AG04450 (cell line): ENCODE data around the gene CCDC57. TPM values are rescaled to one million over a fixed set of nuclear protein-coding genes. Genes with fewer than 3 reads are reported as not detected.
A peak's percentile ranks its signal among the peaks of the same experiment; 100 is the strongest.

ENCODE experiments used
- CTCF ChIA-PET: fragments of 300-600, 350-600 bp; formaldehyde crosslinking; extraction: SDS; loops from one replicate; lab custom pipeline; 2022; ENCODE audit warnings: antibody characterized with exemption, inconsistent platforms; lab: Charles Lee
- POLR2A ChIA-PET: fragments of 350-600 bp; formaldehyde crosslinking; extraction: SDS; loops from one replicate; lab custom pipeline; 2021; ENCODE audit warnings: antibody characterized with exemption, inconsistent platforms; lab: Yijun Ruan, JAX
- DNase-seq: peaks from one replicate; pipeline ENCODE4 v3.0.0-alpha.2; 2011; ENCODE audit warnings: low read depth, low spot score
- H3K27ac ChIP-seq: one replicate; pipeline ENCODE4 v1.5.1; 2012; ENCODE audit warnings: low read depth, low read length, control low read depth
- H3K27me3 ChIP-seq: one replicate; pipeline ENCODE4 v1.6.0; 2012; ENCODE audit warnings: low read length; ENCODE audit not compliant: control insufficient read depth, insufficient read depth
- H3K4me3 ChIP-seq: 2 replicates; pipeline ENCODE4 v1.5.1; 2011; ENCODE audit warnings: mild to moderate bottlenecking, low read depth, low read length, control low read depth
- H3K9me3 ChIP-seq: 2 replicates; pipeline ENCODE4 v1.5.1; 2012; ENCODE audit warnings: low read length; ENCODE audit not compliant: control insufficient read depth, insufficient read depth
- polyA plus RNA-seq: library from polyadenylated mRNA; depleted of rRNA; stranded (reverse); fragments of >200 nt; gene quantifications from 2 replicates; pipeline ENCODE4 v1.2.3, GENCODE V29; 2011
- TF ChIP-seq, protein P1 (sequence below): IDR thresholded peaks from 2 replicates; pipeline ENCODE4 v1.5.1; 2011; ENCODE audit warnings: low read depth, low read length, control low read depth, inconsistent platforms

The CCDC57 gene
- polyA plus RNA-seq, 1 experiment = 11.1 TPM

DNA sequence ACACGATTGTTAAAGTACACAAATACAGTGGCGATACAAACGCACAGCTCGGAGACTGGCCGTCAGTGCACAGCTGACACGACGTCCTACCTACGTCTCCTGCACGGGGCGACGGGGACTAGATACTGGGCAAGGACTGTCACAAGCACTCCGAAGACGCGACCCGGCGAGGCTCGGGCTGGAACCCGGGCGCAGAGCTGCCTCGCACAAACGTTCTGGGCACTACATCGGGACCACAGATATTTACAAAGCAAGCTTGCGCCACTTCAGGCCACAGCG, 30.0 kb upstream of the CCDC57 start:
- Histone ChIP-seq H3K4me3 (no peak overlapping the region), H3K9me3 (peaks cover 3% of the 10 kb centered on the region; the same call in 1 of the 2 replicates), H3K27ac (peak overlapping the region; percentile 70), H3K27me3 (no peaks in the 10 kb centered on the region)
- DNase-seq = no peak
- TF ChIP-seq, protein P1, sequence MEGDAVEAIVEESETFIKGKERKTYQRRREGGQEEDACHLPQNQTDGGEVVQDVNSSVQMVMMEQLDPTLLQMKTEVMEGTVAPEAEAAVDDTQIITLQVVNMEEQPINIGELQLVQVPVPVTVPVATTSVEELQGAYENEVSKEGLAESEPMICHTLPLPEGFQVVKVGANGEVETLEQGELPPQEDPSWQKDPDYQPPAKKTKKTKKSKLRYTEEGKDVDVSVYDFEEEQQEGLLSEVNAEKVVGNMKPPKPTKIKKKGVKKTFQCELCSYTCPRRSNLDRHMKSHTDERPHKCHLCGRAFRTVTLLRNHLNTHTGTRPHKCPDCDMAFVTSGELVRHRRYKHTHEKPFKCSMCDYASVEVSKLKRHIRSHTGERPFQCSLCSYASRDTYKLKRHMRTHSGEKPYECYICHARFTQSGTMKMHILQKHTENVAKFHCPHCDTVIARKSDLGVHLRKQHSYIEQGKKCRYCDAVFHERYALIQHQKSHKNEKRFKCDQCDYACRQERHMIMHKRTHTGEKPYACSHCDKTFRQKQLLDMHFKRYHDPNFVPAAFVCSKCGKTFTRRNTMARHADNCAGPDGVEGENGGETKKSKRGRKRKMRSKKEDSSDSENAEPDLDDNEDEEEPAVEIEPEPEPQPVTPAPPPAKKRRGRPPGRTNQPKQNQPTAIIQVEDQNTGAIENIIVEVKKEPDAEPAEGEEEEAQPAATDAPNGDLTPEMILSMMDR = no peak
- ChIA-PET POLR2A (interaction anchor here (0.9 to 1.1 kb wide), 3 partner anchors 11 to 37 kb away, joined by 3 read pairs; partner anchors contain the start of gene SLC16A3), CTCF (interaction anchor here (0.6 to 1.8 kb wide), 4 partner anchors 12 to 212 kb away, joined by 3 to 4 read pairs (median 4); no protein-coding TSS in a partner anchor)

GRCh38 chr17:82241926-82242697, 29.5 kb upstream of the CCDC57 start:
- no peak overlapping the region for H3K4me3 ChIP-seq
- no peak for DNase-seq
- H3K27me3 ChIP-seq = no peaks in the 10 kb centered on the region
- peaks cover 3% of the 10 kb centered on the region; the same call in 1 of the 2 replicates for H3K9me3 ChIP-seq
- ChIA-PET POLR2A (interaction anchor here (0.9 to 1.1 kb wide), 3 partner anchors 11 to 36 kb away, joined by 3 read pairs; partner anchors contain the start of gene SLC16A3), CTCF (interaction anchor here (0.6 to 1.8 kb wide), 4 partner anchors 12 to 211 kb away, joined by 3 to 4 read pairs (median 4); no protein-coding TSS in a partner anchor)
- TF ChIP-seq, protein P1 = no peak
- peak overlapping the region; percentile 70 for H3K27ac ChIP-seq

DNA sequence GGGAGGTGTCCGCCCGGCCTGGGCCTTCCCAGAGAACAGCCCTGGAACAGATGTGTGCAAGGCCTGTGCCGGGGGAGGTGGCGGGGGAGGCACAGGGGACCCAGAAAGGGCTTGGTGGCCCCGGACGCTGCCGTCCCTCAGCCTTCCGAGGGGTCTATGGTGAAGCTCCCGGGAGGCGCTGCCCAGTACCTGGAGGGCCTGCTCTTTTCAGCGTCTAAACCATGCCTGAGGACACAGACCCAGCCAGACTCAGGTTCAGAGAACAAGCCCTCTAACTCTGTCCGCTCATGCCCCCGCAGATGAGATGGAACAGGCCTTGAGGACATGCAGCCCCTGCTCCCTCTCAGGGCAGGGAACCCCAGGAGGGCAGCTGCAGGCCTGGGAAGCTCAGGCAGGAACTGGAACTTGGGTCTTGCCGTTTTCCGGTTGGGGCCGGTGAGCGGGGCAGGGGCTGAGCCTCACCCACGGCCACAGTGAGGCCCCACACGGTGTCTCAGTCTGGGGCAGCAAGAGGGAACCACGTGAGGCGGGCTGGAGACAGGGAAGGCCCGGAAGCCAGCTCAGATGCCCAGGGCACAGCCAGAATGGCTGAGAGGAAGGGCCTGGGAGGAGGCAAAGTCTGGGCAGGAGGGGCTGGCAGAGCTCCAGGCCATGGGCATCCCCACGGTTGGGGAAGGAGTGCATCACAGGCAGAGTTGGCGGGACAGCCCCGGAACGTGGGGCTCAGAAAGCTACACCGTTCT, 28.7 kb upstream of the CCDC57 start:
- POLR2A ChIA-PET = no interaction called here
- TF ChIP-seq, protein P1 = no peak
- no peaks in the 10 kb centered on the region for H3K27me3 ChIP-seq
- no peak overlapping the region for H3K4me3 ChIP-seq
- H3K27ac ChIP-seq = peak overlapping the region; percentile 57
- peaks cover 3% of the 10 kb centered on the region; the same call in 1 of the 2 replicates for H3K9me3 ChIP-seq
- CTCF ChIA-PET = interaction anchor here (0.9 to 1.8 kb wide), 2 partner anchors 35 to 86 kb away, joined by 3 to 4 read pairs; no protein-coding TSS in a partner anchor
- DNase-seq = no peak

DNA sequence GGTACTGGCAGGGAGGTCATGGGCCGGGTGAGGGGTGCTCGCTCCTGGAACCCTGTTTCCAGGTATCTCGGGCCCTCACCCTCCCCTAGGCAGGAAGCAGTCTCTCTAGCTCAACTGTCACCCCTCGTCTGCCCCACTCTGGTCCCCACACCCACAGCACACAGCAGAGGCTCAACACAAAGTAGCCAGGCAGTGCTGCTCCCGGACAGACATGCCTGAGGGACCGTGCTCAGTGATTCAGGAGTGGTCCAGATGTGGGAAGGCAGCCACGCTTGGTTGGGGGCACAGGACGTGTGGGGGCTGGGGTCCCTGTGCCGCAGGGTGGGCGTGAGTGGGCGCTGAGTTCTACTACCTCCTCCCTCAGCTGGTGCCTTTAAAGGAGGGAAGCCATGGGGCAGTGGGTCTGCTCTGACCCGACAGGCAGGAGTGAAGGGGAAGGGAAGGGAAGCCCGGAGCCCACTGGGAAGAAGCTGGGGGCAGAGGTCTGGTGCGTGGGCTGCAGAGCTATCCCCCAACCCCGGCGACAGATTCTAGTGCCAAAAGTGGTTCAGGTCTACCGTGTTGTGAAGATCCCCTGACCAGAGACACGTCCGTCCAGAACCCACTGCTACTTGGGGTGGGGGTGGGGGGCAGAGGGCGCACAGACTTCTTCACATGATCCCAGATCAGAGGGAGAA, 28.0 kb upstream of the CCDC57 start:
- Histone ChIP-seq H3K9me3 (peaks cover 3% of the 10 kb centered on the region; the same call in 1 of the 2 replicates), H3K4me3 (no peak overlapping the region), H3K27me3 (no peaks in the 10 kb centered on the region), H3K27ac (peak overlapping the region; percentile 57)
- CTCF ChIA-PET = interaction anchor here (0.9 to 1.8 kb wide), 2 partner anchors 34 to 85 kb away, joined by 3 to 4 read pairs; no protein-coding TSS in a partner anchor
- TF ChIP-seq, protein P1 = no peak
- DNase-seq = no peak
- POLR2A ChIA-PET = no interaction called here
